Fibroblast of villous mesenchyme (primary cell): ENCODE data around the gene ARHGEF12. TPM values are rescaled to one million over a fixed set of nuclear protein-coding genes. Genes with fewer than 3 reads are reported as not detected.

Experiments
- DNase-seq: peaks from one replicate; pipeline ENCODE4 v3.0.0-alpha.2; 2010; ENCODE audit warnings: low read depth
- H3K4me3 ChIP-seq: 2 replicates; pipeline ENCODE4 v1.5.1; 2011; ENCODE audit warnings: low read depth, mild to moderate bottlenecking, low read length
- total RNA-seq: library from RNA; depleted of rRNA; stranded (reverse); fragments of >200 nt; gene quantifications from 2 replicates; pipeline ENCODE4 v1.2.3, GENCODE V29; 2012
- TF ChIP-seq, protein P1 (sequence below): IDR thresholded peaks from 2 replicates; pipeline ENCODE4 v1.5.1; 2012; ENCODE audit warnings: low read depth, mild to moderate bottlenecking, low read length; ENCODE audit not compliant: insufficient read depth

The ARHGEF12 gene
- total RNA-seq, 1 donor: 143 TPM

- H3K4me3 ChIP-seq: no peak overlapping the region
- TF ChIP-seq, protein P1, sequence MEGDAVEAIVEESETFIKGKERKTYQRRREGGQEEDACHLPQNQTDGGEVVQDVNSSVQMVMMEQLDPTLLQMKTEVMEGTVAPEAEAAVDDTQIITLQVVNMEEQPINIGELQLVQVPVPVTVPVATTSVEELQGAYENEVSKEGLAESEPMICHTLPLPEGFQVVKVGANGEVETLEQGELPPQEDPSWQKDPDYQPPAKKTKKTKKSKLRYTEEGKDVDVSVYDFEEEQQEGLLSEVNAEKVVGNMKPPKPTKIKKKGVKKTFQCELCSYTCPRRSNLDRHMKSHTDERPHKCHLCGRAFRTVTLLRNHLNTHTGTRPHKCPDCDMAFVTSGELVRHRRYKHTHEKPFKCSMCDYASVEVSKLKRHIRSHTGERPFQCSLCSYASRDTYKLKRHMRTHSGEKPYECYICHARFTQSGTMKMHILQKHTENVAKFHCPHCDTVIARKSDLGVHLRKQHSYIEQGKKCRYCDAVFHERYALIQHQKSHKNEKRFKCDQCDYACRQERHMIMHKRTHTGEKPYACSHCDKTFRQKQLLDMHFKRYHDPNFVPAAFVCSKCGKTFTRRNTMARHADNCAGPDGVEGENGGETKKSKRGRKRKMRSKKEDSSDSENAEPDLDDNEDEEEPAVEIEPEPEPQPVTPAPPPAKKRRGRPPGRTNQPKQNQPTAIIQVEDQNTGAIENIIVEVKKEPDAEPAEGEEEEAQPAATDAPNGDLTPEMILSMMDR: no peak
- peak; percentile 16 for DNase-seq
These were observed 31.7 kb upstream of the ARHGEF12 start for GRCh38 chr11:120304526-120304925.

DNA sequence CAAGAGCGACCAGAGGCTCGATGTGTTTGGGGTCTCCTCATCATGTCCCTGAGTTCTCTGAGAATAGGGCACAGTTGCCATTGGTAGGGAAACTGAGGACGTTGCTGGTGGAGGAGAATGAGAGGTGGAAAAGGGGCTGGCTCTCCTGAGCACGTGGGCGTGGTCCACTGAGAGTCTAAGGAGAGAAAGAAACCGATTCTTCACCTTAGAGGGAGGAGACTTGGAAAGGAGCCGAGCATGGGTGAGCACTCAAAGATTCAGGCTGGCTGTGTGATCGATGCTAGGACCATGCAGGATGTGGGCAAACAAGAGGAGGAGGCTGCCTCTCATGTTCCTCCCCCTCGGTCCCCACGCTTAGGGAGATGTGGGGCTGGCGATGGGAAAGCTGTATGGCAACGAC is 30.9 kb upstream of the ARHGEF12 start:
- no peak for DNase-seq
- H3K4me3 ChIP-seq: no peak overlapping the region
- TF ChIP-seq, protein P1: no peak

- H3K4me3 ChIP-seq: no peak overlapping the region
- peak; percentile 71 for DNase-seq
These were observed 29.5 kb upstream of the ARHGEF12 start for GRCh38 chr11:120306519-120307242.

DNA sequence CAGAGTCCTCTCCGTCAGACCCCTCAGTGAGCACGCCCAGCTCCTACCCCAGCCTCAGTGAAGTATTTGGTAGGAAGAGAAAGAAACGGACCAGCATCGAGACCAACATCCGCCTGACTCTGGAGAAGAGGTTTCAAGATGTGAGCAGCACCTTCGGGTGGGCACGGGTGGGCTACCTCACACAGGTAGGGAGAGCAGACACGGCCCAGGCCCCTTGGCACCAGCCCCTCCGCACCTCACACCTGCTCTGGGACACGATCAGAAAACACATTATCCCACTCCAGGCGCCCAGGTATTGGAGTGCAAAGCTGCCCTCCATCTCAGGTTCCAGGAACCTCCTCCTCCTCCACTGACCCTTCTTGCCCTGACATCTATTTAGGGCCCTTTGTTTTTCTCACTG is 28.7 kb upstream of the ARHGEF12 start:
- DNase-seq: no peak
- no peak overlapping the region for H3K4me3 ChIP-seq
- TF ChIP-seq, protein P1: no peak

More at GRCh38 chr11:120306519-120307242, 29.5 kb upstream of the ARHGEF12 start:
- TF ChIP-seq, protein P1: peak; percentile 55

DNA sequence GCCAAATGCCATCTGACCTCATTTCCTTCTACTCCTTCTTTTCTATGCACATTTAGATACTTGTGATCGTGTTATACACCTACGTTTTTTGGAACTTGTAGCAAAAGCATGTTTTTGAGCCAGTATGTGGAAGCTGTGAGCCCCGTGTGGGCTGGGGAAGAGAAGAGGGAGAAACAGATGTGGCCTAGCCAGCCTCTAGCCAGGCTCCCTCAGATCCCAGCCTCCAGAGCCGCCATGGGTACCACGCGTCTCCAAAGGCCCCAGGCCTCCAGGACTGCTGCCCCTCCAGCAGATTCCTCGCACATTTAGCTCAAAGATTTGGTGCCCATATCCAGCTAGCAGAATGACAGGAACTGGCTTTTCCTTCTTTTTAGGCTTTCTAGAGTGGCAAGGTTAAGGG is 28.1 kb upstream of the ARHGEF12 start:
- DNase-seq: no peak
- TF ChIP-seq, protein P1: no peak
- H3K4me3 ChIP-seq: no peak overlapping the region

- no peak for DNase-seq
- no peak overlapping the region for H3K4me3 ChIP-seq
- TF ChIP-seq, protein P1: no peak
These were observed 25.3 kb upstream of the ARHGEF12 start for GRCh38 chr11:120310870-120311269.

GRCh38 chr11:120314861-120315260 is 21.4 kb upstream of the ARHGEF12 start:
- no peak for DNase-seq
- H3K4me3 ChIP-seq: no peak overlapping the region
- TF ChIP-seq, protein P1: no peak
